Liver (tissue), 3 donors: ENCODE data around the gene ANKRD13B.

Experiments used
- JUND ChIP-seq, 2 donors: IDR thresholded peaks; 2 replicates each; pipeline ENCODE4 v1.6.1; 2016; ENCODE audit warnings: antibody characterized with exemption in 2 of 2
- RAD21 ChIP-seq, 2 donors: IDR thresholded peaks; 2 replicates each; pipeline ENCODE4 v1.6.1; 2016; ENCODE audit warnings: antibody characterized with exemption in 2 of 2, mild to moderate bottlenecking in 2 of 2
- TAF1 ChIP-seq: conservative IDR thresholded peaks from 2 replicates; pipeline ENCODE4 v1.6.1; 2016; ENCODE audit warnings: antibody characterized with exemption, mild to moderate bottlenecking
- YY1 ChIP-seq: IDR thresholded peaks from 2 replicates; pipeline ENCODE4 v1.6.1; 2016; ENCODE audit warnings: antibody characterized with exemption, mild to moderate bottlenecking
- TF ChIP-seq, protein P1 (sequence below): fragments of 150-350 bp; IDR thresholded peaks from 2 replicates; pipeline ENCODE4 v1.5.1; 2017; ENCODE audit warnings: improper control_type of control experiment, low read depth, low read length; ENCODE audit not compliant: missing input control
- donor health status: healthy.
- donor health status: healthy.

DNA sequence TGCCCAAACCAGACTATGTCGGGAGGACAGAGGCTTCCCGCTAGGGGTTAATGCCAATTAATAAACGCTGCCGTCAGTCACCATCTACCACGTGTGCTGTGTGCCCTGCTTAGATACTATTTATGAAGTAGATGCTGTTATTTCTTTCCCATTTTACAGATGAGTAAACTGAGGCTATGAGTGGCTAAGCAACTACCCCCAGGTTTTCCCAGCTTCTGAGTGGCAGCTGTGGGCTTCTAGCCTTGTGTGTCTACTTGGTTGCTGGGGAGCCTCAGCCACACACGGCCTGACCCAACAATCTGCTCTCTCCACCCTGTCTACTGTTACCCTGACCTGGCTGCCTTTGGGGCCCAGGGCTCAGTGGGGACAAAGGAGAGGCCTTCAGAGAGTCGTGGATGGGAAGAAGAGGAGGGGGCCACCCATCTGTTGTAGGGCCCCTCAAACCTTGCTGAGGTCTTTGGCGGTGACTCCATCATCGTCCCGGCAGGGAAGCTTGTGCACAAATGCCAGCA is 10.6 kb upstream of the ANKRD13B start:
- TF ChIP-seq, protein P1, sequence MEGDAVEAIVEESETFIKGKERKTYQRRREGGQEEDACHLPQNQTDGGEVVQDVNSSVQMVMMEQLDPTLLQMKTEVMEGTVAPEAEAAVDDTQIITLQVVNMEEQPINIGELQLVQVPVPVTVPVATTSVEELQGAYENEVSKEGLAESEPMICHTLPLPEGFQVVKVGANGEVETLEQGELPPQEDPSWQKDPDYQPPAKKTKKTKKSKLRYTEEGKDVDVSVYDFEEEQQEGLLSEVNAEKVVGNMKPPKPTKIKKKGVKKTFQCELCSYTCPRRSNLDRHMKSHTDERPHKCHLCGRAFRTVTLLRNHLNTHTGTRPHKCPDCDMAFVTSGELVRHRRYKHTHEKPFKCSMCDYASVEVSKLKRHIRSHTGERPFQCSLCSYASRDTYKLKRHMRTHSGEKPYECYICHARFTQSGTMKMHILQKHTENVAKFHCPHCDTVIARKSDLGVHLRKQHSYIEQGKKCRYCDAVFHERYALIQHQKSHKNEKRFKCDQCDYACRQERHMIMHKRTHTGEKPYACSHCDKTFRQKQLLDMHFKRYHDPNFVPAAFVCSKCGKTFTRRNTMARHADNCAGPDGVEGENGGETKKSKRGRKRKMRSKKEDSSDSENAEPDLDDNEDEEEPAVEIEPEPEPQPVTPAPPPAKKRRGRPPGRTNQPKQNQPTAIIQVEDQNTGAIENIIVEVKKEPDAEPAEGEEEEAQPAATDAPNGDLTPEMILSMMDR, result no peak
- TF ChIP-seq JUND (IDR thresholded peaks at IDR 0.05) (no peak), YY1 (no peak), TAF1 (no peak), RAD21 (IDR thresholded peaks at IDR 0.05) (no peak)
